ENCODE results near the gene CYP4F12. TPM values are rescaled to one million over a fixed set of nuclear protein-coding genes. Genes with fewer than 3 reads are reported as not detected.

The CYP4F12 gene
- not detected in 2 replicates for total RNA-seq (2014; rRNA removed; shearing (Covaris generic))

GRCh38 chr19:15672580-15673175 lies at the start of gene CYP4F12:
Gene CYP4F12, plus strand, starts transcription at chr19:15673087. Its CDS starts 443 bp downstream, at chr19:15673530.
- peak; percentile 59 for DNase-seq (ENCODE audit: low read depth)

GRCh38 chr19:15623711-15624318 lies 49.1 kb upstream of the CYP4F12 start:
- DNase-seq (ENCODE audit: low read depth) = no peak

- no peak for DNase-seq (ENCODE audit: low read depth)
These were observed 44.5 kb upstream of the CYP4F12 start for GRCh38 chr19:15628236-15629002.

- DNase-seq (ENCODE audit: low read depth) = peak; percentile 54
These were observed 43.6 kb upstream of the CYP4F12 start for GRCh38 chr19:15629003-15629880.

- DNase-seq (ENCODE audit: low read depth) = no peak
These were observed 41.1 kb upstream of the CYP4F12 start for GRCh38 chr19:15631817-15632216.

GRCh38 chr19:15633082-15633835 lies 39.6 kb upstream of the CYP4F12 start:
- no peak for DNase-seq (ENCODE audit: low read depth)

GRCh38 chr19:15634105-15634504 lies 38.8 kb upstream of the CYP4F12 start:
- DNase-seq (ENCODE audit: low read depth) = no peak

GRCh38 chr19:15635016-15635805 lies 37.7 kb upstream of the CYP4F12 start:
- DNase-seq (ENCODE audit: low read depth) = peak; percentile 55

GRCh38 chr19:15636026-15636425 lies 36.9 kb upstream of the CYP4F12 start:
- DNase-seq (ENCODE audit: low read depth) = no peak

- DNase-seq (ENCODE audit: low read depth) = no peak
These were observed 33.3 kb upstream of the CYP4F12 start for GRCh38 chr19:15639596-15639995.

GRCh38 chr19:15640294-15640903 lies 32.5 kb upstream of the CYP4F12 start, which contains the start of gene CYP4F3:
Gene CYP4F3, plus strand, starts transcription at chr19:15640897. Its CDS starts 519 bp downstream, at chr19:15641416.
- DNase-seq (ENCODE audit: low read depth) = peak; percentile 69

- no peak for DNase-seq (ENCODE audit: low read depth)
These were observed 31.8 kb upstream of the CYP4F12 start for GRCh38 chr19:15640904-15641597.

GRCh38 chr19:15641901-15642491 lies 30.9 kb upstream of the CYP4F12 start:
- no peak for DNase-seq (ENCODE audit: low read depth)

GRCh38 chr19:15642807-15643206 lies 30.1 kb upstream of the CYP4F12 start:
- no peak for DNase-seq (ENCODE audit: low read depth)

- no peak for DNase-seq (ENCODE audit: low read depth)
These were observed 29.5 kb upstream of the CYP4F12 start for GRCh38 chr19:15643387-15643786.

- DNase-seq (ENCODE audit: low read depth) = no peak
These were observed 28.7 kb upstream of the CYP4F12 start for GRCh38 chr19:15644066-15644741.

- no peak for DNase-seq (ENCODE audit: low read depth)
These were observed 28.1 kb upstream of the CYP4F12 start for GRCh38 chr19:15644816-15645215.

- DNase-seq (ENCODE audit: low read depth) = no peak
These were observed 23.4 kb upstream of the CYP4F12 start for GRCh38 chr19:15649526-15649925.

Data from M059J (cell line).